Erythroblast (primary cell): ENCODE measurements around the gene GPR156.

Source experiments
- GATA1 ChIP-seq: IDR thresholded peaks from 2 replicates; pipeline ENCODE4 v1.6.1; 2011; ENCODE audit warnings: low read depth, mild to moderate bottlenecking, control low read depth, low read length, moderate library complexity
- POLR2A ChIP-seq: IDR thresholded peaks from 2 replicates; pipeline ENCODE4 v1.6.1; 2011; ENCODE audit warnings: mild to moderate bottlenecking, low read length

- TF ChIP-seq POLR2A (no peak), GATA1 (no peak)
Measured at GRCh38 chr3:120274739-120275167, 10.3 kb downstream of the GPR156 start.
